Ovary (tissue), 3 donors: ENCODE data around the gene LDHAL6B.

ENCODE experiments used
- EP300 ChIP-seq: sonication (generic); formaldehyde crosslinking; IDR thresholded peaks from one replicate; pipeline ENCODE4 v1.6.1; 2017; ENCODE audit warnings: antibody characterized with exemption
- TF ChIP-seq, protein P1 (sequence below), 3 donors: fragments of 450-650 bp in 2 of 3; fragments of 200-600 bp in 1 of 3; IDR thresholded peaks; one replicate each; pipeline versions ENCODE4 v1.5.1 to v1.8.0; 2016 to 2022; ENCODE audit warnings: antibody characterized with exemption in 3 of 3, mild to moderate bottlenecking in 1 of 3
- donor health status: DM: no; HTN: no; CAD: no.

DNA sequence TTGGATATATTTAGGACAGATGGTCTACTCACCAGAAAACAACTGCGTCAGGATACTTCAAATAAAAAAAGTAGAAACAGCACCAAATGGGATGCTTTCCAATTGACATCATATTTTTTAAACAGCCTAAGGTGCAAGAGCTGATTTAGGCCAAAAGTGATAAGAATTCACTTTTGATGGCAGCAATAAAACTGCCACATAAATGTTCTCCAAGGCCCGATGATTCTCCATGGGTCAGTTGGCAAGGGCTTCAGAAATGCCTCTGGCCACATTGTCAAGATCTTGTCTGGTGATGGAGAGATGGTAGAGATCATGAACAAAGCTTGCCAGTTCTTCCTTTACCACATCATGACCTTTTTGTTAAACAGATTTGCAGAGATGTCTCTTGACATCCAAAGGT, 38.9 kb downstream of the LDHAL6B start:
- TF ChIP-seq, protein P1, sequence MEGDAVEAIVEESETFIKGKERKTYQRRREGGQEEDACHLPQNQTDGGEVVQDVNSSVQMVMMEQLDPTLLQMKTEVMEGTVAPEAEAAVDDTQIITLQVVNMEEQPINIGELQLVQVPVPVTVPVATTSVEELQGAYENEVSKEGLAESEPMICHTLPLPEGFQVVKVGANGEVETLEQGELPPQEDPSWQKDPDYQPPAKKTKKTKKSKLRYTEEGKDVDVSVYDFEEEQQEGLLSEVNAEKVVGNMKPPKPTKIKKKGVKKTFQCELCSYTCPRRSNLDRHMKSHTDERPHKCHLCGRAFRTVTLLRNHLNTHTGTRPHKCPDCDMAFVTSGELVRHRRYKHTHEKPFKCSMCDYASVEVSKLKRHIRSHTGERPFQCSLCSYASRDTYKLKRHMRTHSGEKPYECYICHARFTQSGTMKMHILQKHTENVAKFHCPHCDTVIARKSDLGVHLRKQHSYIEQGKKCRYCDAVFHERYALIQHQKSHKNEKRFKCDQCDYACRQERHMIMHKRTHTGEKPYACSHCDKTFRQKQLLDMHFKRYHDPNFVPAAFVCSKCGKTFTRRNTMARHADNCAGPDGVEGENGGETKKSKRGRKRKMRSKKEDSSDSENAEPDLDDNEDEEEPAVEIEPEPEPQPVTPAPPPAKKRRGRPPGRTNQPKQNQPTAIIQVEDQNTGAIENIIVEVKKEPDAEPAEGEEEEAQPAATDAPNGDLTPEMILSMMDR (IDR thresholded peaks at IDR 0.05): no peak
- no peak for TF ChIP-seq EP300
